WERI-Rb-1 (cell line): ENCODE measurements around the gene JMJD7.

Source experiments
- DNase-seq: peaks from one replicate; pipeline ENCODE4 v3.0.0-alpha.2; 2020
- H3K27ac ChIP-seq: fragments of 250-450 bp; sonication (Bioruptor Pico); 2 replicates; pipeline ENCODE4 v1.5.1; 2020; ENCODE audit warnings: mild to moderate bottlenecking, moderate library complexity
- H3K27me3 ChIP-seq: fragments of 250-450 bp; sonication (Bioruptor Pico); 2 replicates; pipeline ENCODE4 v1.5.1; 2021; ENCODE audit warnings: mild to moderate bottlenecking, low read depth, moderate library complexity; ENCODE audit not compliant: insufficient read depth, severe bottlenecking
- H3K36me3 ChIP-seq: fragments of 250-450 bp; sonication (Bioruptor Pico); 2 replicates; pipeline ENCODE4 v1.5.1; 2020; ENCODE audit warnings: mild to moderate bottlenecking, moderate library complexity
- H3K4me3 ChIP-seq: 2 replicates; pipeline ENCODE4 v1.5.1; 2011; ENCODE audit warnings: low read depth, mild to moderate bottlenecking, control low read depth, low read length
- H3K9me3 ChIP-seq: fragments of 250-450 bp; sonication (Bioruptor Pico); 2 replicates; pipeline ENCODE4 v1.5.1; 2021; ENCODE audit warnings: mild to moderate bottlenecking, moderate library complexity; ENCODE audit not compliant: severe bottlenecking
- TF ChIP-seq, protein P1 (sequence below): IDR thresholded peaks from 2 replicates; pipeline ENCODE4 v1.5.1; 2011; ENCODE audit warnings: low read depth, mild to moderate bottlenecking, control low read depth, inconsistent platforms, low read length

JMJD7 gene

DNA sequence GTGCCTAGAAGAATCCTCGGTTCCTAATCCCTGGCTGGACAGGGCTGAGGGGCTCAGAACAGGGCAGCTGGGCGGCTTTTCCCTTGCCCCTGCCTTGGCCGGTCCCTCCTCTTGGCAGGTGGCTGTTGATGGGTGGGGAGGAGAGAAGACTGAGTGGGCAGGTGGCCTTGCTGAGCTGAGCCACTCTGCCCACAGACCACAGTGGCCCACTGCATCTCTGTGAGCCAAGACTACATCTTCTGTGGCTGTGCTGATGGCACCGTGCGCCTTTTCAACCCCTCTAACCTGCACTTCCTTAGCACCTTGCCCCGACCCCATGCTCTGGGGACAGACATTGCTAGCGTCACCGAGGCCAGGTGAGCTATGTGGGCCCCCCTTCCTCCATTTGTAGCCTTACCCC is 14.5 kb upstream of the JMJD7 start:
- Histone ChIP-seq H3K36me3 (no peaks in the 10 kb centered on the region), H3K27ac (no peak overlapping the region), H3K4me3 (no peak overlapping the region), H3K9me3 (no peaks in the 10 kb centered on the region), H3K27me3 (no peaks in the 10 kb centered on the region)
- no peak for DNase-seq
- TF ChIP-seq, protein P1, sequence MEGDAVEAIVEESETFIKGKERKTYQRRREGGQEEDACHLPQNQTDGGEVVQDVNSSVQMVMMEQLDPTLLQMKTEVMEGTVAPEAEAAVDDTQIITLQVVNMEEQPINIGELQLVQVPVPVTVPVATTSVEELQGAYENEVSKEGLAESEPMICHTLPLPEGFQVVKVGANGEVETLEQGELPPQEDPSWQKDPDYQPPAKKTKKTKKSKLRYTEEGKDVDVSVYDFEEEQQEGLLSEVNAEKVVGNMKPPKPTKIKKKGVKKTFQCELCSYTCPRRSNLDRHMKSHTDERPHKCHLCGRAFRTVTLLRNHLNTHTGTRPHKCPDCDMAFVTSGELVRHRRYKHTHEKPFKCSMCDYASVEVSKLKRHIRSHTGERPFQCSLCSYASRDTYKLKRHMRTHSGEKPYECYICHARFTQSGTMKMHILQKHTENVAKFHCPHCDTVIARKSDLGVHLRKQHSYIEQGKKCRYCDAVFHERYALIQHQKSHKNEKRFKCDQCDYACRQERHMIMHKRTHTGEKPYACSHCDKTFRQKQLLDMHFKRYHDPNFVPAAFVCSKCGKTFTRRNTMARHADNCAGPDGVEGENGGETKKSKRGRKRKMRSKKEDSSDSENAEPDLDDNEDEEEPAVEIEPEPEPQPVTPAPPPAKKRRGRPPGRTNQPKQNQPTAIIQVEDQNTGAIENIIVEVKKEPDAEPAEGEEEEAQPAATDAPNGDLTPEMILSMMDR = no peak

DNA sequence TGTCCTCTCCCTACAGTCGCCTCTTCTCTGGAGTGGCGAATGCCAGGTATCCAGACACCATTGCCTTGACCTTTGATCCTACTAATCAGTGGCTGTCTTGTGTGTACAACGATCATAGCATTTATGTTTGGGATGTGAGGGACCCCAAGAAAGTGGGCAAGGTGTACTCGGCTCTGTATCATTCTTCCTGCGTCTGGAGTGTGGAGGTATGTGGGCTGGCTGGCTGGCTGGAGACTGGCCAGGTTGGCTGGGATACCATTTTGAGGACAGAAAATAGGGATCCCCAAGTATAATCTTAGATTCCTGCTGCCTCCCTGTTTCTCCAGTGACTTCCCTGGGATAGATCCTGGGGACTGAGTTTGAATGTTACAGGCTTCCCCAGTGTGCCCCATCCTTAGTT is 13.4 kb upstream of the JMJD7 start:
- TF ChIP-seq, protein P1 = no peak
- Histone ChIP-seq H3K9me3 (no peaks in the 10 kb centered on the region), H3K27me3 (no peaks in the 10 kb centered on the region), H3K4me3 (no peak overlapping the region), H3K27ac (no peak overlapping the region), H3K36me3 (no peaks in the 10 kb centered on the region)
- DNase-seq = no peak

DNA sequence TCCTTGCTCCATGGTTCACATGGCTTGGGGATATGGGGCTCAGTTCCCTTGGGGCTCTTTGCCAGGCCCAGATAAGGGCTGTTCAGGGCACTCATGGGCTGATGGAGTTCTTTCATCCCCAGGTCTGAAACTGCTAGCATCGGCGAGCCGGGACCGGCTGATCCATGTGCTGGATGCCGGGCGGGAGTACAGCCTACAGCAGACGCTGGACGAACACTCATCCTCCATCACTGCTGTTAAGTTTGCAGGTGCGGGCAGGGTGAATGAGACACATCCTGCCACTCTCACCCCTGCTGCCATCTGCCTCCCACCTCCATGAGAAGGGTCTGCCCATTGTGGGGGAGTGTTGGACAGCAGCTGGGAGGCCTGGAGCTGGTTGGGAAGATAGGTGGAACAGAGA is 11.1 kb upstream of the JMJD7 start:
- TF ChIP-seq, protein P1 = no peak
- no peak for DNase-seq
- no peak overlapping the region for H3K27ac ChIP-seq
- H3K27me3 ChIP-seq = no peaks in the 10 kb centered on the region
- H3K9me3 ChIP-seq = no peaks in the 10 kb centered on the region
- H3K4me3 ChIP-seq = no peak overlapping the region
- no peaks in the 10 kb centered on the region for H3K36me3 ChIP-seq

DNA sequence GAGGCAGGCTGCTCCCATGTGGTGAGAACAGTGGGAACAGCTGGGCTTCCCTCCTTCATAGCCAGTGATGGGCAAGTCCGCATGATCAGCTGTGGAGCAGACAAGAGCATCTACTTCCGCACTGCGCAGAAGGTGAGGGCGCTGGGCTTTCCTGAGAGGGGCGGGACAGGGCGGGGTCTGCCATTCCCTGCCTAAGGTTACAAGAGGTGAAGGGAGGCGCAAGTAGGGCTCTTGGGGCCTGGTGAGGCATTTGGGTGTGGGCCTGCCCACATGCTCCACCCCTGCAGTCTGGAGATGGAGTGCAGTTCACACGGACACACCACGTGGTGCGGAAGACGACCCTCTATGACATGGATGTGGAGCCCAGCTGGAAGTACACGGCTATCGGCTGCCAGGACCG is 10.6 kb upstream of the JMJD7 start:
- H3K36me3 ChIP-seq = no peaks in the 10 kb centered on the region
- TF ChIP-seq, protein P1 = no peak
- no peaks in the 10 kb centered on the region for H3K27me3 ChIP-seq
- no peak overlapping the region for H3K27ac ChIP-seq
- H3K4me3 ChIP-seq = no peak overlapping the region
- no peaks in the 10 kb centered on the region for H3K9me3 ChIP-seq
- DNase-seq = no peak

DNA sequence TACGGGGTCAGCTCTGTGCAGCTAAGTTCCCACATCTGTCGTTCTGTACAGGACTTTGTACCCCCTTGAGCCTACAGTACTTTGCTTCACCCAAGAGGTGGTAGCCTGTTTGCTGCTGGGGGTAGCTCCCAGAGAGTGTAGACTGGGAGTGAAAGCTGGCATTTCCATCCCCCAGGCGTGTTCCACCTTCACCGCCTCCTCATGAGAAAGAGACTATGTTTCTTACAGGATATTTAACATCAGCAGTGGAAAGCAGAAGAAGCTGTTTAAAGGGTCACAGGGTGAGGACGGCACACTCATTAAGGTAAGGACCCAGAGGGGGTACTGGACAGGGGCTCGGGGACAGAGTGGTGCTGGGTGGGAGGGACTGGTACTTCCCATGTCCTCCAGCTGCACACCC is 10.1 kb upstream of the JMJD7 start:
- no peak for DNase-seq
- Histone ChIP-seq H3K27me3 (no peaks in the 10 kb centered on the region), H3K9me3 (no peaks in the 10 kb centered on the region), H3K36me3 (no peaks in the 10 kb centered on the region), H3K4me3 (no peak overlapping the region), H3K27ac (no peak overlapping the region)
- TF ChIP-seq, protein P1 = no peak

DNA sequence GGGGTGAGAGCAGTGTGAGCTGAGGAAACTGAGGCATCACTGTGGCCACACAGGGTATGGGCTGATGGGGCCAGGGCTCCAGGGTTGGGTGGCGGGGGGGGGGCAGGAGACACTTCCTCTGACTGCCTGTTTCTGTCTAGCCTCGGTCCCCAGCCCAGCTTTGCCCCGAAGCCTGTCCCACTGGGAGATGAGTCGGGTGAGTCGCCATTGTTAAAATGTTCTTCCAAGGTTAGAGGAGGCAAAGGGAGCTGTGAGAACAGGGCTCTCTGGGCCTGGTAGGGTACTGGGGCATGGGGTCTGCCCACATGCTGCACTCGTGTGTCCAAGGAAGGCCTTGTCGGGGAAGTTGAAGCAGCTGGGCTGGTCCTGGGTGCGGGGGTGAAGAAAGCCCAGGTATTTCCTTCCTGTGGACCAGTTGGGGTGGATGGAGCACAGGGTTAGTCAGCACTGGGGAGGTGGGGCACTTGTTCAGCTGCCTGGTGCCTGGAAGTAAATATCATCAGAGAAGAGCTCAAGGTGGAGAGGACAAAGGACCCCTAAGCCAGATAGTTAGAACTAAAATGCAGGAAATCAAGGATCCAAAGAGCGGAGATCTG is 8.3 kb upstream of the JMJD7 start:
- Histone ChIP-seq H3K36me3 (no peaks in the 10 kb centered on the region; the same call in 1 of the 2 replicates), H3K27ac (no peak overlapping the region), H3K27me3 (no peaks in the 10 kb centered on the region), H3K4me3 (no peak overlapping the region), H3K9me3 (no peaks in the 10 kb centered on the region)
- TF ChIP-seq, protein P1 = no peak
- no peak for DNase-seq
